A673 (cell line): ENCODE results near the gene TBC1D20. TPM values are rescaled to one million over a fixed set of nuclear protein-coding genes. Genes with fewer than 3 reads are reported as not detected.

Experiments
- BruUV-seq: library from RNA; stranded (reverse); fragments of 400-500 nt; replicated peaks from 2 replicates; lab custom pipeline; 2021; lab: Mats Ljungman, UMichigan
- CTCF ChIA-PET: fragments of 300-600 bp; sonication (Branson Sonifier 250); formaldehyde crosslinking; loops from one replicate; lab custom pipeline; 2022; ENCODE audit warnings: antibody characterized with exemption; lab: Charles Lee
- POLR2A ChIA-PET: fragments of 300-600 bp; sonication (Branson Sonifier 250); formaldehyde crosslinking; loops from one replicate; lab custom pipeline; 2022; ENCODE audit warnings: antibody characterized with exemption; ENCODE audit not compliant: low non-redundant PET; lab: Charles Lee
- DNase-seq: peaks from one replicate; pipeline ENCODE4 v3.0.0-alpha.2; 2015; ENCODE audit warnings: low spot score
- H3K27ac ChIP-seq: fragments of 200-600 bp; sonication (generic); 2 replicates; pipeline ENCODE4 v1.5.1; 2016; ENCODE audit warnings: mixed run types, low read depth, mild to moderate bottlenecking, mixed read lengths, antibody characterized with exemption, low read length; ENCODE audit not compliant: poor library complexity, severe bottlenecking
- H3K27me3 ChIP-seq: fragments of 200-600 bp; sonication (generic); replicated peaks from 2 replicates; pipeline ENCODE4 v1.6.1; 2017; ENCODE audit warnings: mixed run types, low read depth, mild to moderate bottlenecking, mixed read lengths, antibody characterized with exemption, low read length; ENCODE audit not compliant: insufficient read depth, poor library complexity
- H3K36me3 ChIP-seq: fragments of 200-600 bp; sonication (generic); 2 replicates; pipeline ENCODE4 v1.6.1; 2016; ENCODE audit warnings: mixed run types, mild to moderate bottlenecking, mixed read lengths, antibody characterized with exemption, low read length; ENCODE audit not compliant: insufficient read depth, poor library complexity, severe bottlenecking
- H3K4me1 ChIP-seq: fragments of 200-600 bp; sonication (generic); 2 replicates; pipeline ENCODE4 v1.6.1; 2017; ENCODE audit warnings: mixed run types, mild to moderate bottlenecking, mixed read lengths, antibody characterized with exemption, low read length; ENCODE audit not compliant: insufficient read depth, poor library complexity, severe bottlenecking
- H3K4me3 ChIP-seq: fragments of 200-600 bp; sonication (generic); 2 replicates; pipeline ENCODE4 v1.5.1; 2016; ENCODE audit warnings: low read depth, mixed run types, mild to moderate bottlenecking, mixed read lengths, low read length; ENCODE audit not compliant: poor library complexity, severe bottlenecking
- H3K9me3 ChIP-seq: fragments of 200-600 bp; sonication (generic); 2 replicates; pipeline ENCODE4 v1.6.1; 2016; ENCODE audit warnings: mixed run types, low read depth, mild to moderate bottlenecking, mixed read lengths, antibody characterized with exemption, low read length; ENCODE audit not compliant: poor library complexity, severe bottlenecking
- EZH2 ChIP-seq: fragments of 200-600 bp; sonication (generic); IDR thresholded peaks from 2 replicates; pipeline ENCODE4 v1.6.1; 2017; ENCODE audit warnings: borderline replicate concordance, low read depth, mild to moderate bottlenecking, mixed read lengths, antibody characterized with exemption, low read length; ENCODE audit not compliant: poor library complexity, severe bottlenecking
- intact Hi-C: fragments of 100-400 bp; cut with micrococcal nuclease; formaldehyde crosslinking; loops from one replicate; pipeline ENCODE4 v1.10.0; 2022; ENCODE audit not compliant: unreplicated experiment
- total RNA-seq: library from RNA; stranded (reverse); gene quantifications from 2 replicates; pipeline ENCODE4 v1.2.3, GENCODE V29; 2021
- TF ChIP-seq, protein P1 (sequence below): fragments of 300-800, 200-600 bp; sonication (generic); conservative IDR thresholded peaks from 2 replicates; pipeline ENCODE4 v1.5.1; 2017; ENCODE audit warnings: low read depth, mild to moderate bottlenecking, antibody characterized with exemption, low read length, moderate library complexity, mixed read lengths

The TBC1D20 gene
- total RNA-seq, 1 experiment from 2014 or later: 34.3 TPM

GRCh38 chr20:492159-492558, 29.8 kb upstream of the TBC1D20 start:
- no peak overlapping the region for H3K4me3 ChIP-seq
- H3K27me3 ChIP-seq: no peaks in the 10 kb centered on the region
- POLR2A ChIA-PET: no interaction called here
- no peak overlapping the region for H3K27ac ChIP-seq
- CTCF ChIA-PET: no interaction called here
- H3K4me1 ChIP-seq: no peaks in the 10 kb centered on the region
- no peaks in the 10 kb centered on the region for H3K9me3 ChIP-seq
- no TSS peak for BruUV-seq
- peaks cover 91% of the 10 kb centered on the region for H3K36me3 ChIP-seq
- no peak for DNase-seq
- TF ChIP-seq, protein P1, sequence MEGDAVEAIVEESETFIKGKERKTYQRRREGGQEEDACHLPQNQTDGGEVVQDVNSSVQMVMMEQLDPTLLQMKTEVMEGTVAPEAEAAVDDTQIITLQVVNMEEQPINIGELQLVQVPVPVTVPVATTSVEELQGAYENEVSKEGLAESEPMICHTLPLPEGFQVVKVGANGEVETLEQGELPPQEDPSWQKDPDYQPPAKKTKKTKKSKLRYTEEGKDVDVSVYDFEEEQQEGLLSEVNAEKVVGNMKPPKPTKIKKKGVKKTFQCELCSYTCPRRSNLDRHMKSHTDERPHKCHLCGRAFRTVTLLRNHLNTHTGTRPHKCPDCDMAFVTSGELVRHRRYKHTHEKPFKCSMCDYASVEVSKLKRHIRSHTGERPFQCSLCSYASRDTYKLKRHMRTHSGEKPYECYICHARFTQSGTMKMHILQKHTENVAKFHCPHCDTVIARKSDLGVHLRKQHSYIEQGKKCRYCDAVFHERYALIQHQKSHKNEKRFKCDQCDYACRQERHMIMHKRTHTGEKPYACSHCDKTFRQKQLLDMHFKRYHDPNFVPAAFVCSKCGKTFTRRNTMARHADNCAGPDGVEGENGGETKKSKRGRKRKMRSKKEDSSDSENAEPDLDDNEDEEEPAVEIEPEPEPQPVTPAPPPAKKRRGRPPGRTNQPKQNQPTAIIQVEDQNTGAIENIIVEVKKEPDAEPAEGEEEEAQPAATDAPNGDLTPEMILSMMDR: no peak
- TF ChIP-seq EZH2: no peak
- intact Hi-C loops: no loop called here

GRCh38 chr20:487655-488054, 25.3 kb upstream of the TBC1D20 start:
- BruUV-seq: no TSS peak
- CTCF ChIA-PET: no interaction called here
- Histone ChIP-seq H3K4me1 (no peaks in the 10 kb centered on the region), H3K36me3 (peaks cover 91% of the 10 kb centered on the region), H3K4me3 (no peak overlapping the region), H3K27me3 (no peaks in the 10 kb centered on the region), H3K9me3 (no peaks in the 10 kb centered on the region), H3K27ac (no peak overlapping the region)
- no peak for TF ChIP-seq EZH2
- TF ChIP-seq, protein P1: no peak
- POLR2A ChIA-PET: no interaction called here
- intact Hi-C loops: no loop called here
- DNase-seq: no peak

DNA sequence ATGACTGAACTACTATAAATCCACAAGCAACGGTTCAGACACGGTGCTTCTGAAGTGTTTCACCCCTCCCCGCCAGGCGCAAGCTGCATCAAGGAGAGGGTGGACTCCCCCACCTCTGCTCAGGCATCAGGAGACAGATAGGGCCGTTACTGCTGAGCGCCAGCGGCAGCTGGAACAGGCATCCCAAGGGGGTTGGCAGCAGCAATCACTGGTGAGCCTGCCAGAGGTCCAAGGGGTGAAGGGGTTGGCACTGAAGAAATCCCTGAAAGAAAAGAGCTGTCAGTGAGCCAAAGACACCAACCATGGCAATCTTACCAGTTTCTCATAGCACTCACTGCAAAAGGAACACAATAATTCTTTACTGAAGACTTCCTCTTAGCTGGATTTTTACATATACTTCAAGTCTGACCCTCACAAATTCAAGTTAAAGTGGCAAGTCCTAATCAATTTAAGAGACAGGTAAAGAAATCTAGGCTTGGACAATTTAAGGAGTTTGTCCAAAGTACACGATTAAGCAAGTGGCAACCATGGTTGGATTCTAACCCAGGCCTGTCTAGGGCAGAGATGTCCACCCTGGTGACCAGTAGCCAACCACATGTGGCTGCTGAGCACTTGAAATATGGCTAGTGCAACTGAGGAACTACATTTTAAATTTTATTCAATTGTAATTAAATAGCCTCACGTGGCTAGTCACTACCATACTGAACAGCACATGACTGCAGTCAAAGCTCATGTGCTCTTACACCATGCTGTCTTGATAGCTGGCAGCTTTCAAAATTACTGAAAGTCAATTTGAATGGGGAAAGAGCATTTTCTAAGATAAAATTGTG, 21.7 kb upstream of the TBC1D20 start:
- H3K4me3 ChIP-seq: no peak overlapping the region
- H3K27ac ChIP-seq: no peak overlapping the region
- no peaks in the 10 kb centered on the region for H3K4me1 ChIP-seq
- no peak for DNase-seq
- BruUV-seq: no TSS peak
- intact Hi-C loops: no loop called here
- CTCF ChIA-PET: interaction anchor here (0.5 kb wide), 1 partner anchor 18 kb away, joined by 6 read pairs; no protein-coding TSS in a partner anchor
- no peaks in the 10 kb centered on the region for H3K9me3 ChIP-seq
- peaks cover 87% of the 10 kb centered on the region for H3K36me3 ChIP-seq
- H3K27me3 ChIP-seq: no peaks in the 10 kb centered on the region
- POLR2A ChIA-PET: no interaction called here
- TF ChIP-seq, protein P1: no peak
- TF ChIP-seq EZH2: no peak
